HG03432 (cell line): Measurements from ENCODE around the gene INSR.
"Not testable (repeated sequence)": the region's sequence is repeated elsewhere in the genome, so short reads cannot be mapped to it uniquely, and the experiment has no call there.

Experiments used
- ATAC-seq: cut with Tn5 transposase; IDR thresholded peaks from one replicate; pipeline ENCODE4 v1.9.1; 2021; ENCODE audit warnings: mild to moderate bottlenecking, moderate library complexity; ENCODE audit not compliant: unreplicated experiment

INSR gene

DNA sequence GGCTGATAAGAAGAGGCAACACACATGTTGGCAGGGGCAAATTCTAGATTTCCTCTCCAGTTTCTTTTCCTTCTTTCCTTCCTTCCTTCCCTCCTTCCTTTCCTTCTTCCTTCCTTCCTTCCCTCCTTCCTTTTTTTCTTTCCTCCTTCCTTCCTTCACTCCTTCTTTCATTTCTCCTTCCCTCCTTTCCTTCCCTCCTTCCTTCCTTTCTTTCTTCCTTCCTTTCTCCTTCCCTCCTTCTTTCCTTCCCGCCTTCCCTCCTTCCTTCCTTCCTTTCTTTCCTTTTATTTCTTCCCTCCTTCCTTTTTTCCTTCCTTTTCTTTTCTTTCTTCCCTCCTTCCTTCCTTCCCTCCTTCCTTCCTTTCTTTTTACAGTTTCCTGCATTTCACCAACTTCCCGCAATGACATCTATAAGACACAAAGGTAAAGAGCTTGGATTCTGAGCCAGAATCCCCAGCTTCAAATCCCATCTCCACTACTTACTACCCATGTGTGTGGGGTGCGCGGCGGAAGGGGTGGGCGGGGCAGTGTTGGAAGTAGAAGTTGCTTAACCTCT, 35.3 kb downstream of the INSR start:
- ATAC-seq = no peak

DNA sequence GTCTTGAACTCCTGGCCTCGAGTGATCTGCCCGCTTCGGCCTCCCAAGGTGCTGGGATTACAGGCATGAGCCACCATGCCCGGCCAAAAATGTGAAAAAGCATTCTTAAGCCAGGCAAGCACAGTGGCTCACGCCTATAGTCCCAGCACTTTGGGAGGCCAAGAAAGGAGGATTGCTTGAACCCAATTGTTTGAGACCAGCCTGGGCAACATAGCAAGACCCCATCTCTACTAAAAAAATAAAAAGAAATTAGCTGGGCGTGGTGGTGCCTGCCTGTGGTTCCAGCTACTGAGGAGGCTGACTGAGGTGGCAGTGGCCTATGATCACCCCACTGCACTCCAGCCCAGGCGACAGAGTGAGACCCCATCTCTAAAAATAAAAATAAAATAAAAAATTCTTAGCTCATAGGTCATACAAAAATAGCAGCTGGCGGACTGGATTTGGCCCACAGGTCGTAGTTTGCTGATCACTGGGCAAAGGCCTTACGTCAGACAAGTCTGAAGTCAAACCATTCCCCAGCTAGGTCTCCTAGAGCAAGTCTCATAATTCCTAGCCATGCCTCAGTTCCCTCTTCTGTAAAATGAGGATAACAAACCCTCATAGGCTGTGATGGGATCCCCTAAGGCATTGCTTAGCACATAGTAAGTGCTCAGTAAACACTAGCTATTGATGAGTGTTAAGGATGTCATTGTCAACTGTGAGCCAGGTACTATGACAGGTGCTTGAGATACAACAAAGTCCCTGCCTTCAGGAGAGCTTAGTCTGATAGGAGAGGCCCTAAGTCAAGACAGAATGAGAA, 36.0 kb downstream of the INSR start:
- no peak for ATAC-seq

GRCh38 chr19:7257148-7258040, 36.8 kb downstream of the INSR start:
- ATAC-seq = no peak

DNA sequence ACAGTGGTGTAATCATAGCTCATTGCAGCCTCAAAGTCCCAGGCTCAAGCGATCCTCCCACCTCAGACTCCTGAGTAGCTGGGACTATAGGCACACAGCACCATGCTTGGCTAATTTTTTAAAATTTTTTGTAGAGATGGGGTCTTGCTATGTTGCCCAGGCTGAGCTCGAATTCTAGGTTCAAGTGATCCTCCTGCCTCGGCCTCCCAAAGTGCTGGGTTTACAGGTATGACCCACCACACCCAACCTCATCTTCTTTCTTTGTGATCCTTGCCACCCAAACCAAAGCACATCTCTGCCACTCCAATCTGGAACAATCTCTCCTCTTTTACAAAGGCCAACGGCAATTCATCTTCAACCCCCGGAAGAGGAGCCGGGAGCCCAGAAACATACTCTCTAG, 38.6 kb downstream of the INSR start:
- no peak for ATAC-seq

- ATAC-seq = no peak
These were observed 39.1 kb downstream of the INSR start for GRCh38 chr19:7255119-7255518.

DNA sequence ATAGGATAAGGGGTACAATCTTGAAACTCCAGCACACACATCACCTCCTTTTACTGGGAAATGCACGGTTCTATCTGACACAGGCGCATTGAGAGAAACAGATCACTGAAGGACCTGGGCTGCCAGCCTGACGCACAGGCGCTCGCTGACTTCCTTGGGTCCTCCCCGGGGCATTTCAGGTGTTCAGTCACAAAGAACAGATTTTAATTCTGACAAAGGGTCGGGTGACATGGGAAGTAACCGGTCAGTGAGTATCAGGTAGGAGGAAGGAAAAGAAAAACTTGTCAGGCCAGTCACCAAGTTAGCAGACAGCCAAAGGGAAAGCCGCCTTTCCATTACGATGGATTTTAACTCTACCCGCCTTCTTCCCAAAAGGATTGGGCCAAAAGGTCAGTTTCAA, 39.6 kb downstream of the INSR start:
- no peak for ATAC-seq

- no peak for ATAC-seq
These were observed 41.9 kb downstream of the INSR start for GRCh38 chr19:7252364-7252763.

DNA sequence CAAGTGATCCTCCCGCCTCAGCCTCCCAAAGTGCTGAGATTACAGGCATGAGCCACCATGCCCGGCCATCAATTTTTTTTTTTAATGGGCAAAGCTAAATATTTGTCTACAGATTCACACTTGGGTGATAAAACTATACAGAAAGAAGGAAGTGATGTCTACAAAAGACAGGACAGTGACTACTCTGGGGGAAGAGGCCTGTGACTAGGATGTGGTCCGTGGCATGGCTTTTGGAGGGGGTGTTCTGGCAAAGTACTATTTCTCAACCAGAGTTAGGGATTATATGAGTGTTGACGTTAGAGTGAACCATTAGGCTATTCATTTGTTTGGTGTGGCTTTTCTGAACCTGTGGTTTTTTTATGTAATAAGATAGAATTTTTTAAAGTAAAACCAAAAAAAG, 42.7 kb downstream of the INSR start:
- no peak for ATAC-seq

DNA sequence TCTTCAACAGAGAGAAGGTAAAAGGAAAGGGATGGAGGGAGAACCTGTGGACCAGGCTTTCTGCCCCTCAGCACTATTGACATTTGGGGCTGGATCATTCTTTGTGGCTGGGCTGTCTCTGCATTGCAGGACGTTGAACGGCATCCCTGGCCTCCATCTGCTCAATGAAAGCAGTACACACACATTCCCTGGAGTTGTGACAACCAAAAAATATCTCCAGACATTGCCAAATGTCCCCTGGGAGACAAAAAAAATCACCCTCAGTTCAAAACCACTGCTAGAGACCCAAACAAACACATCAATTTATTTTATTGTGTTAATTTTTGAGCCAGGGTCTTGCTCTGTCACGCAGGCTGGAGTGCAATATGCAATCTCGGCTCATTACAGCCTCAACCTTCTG, 43.3 kb downstream of the INSR start:
- no peak for ATAC-seq

DNA sequence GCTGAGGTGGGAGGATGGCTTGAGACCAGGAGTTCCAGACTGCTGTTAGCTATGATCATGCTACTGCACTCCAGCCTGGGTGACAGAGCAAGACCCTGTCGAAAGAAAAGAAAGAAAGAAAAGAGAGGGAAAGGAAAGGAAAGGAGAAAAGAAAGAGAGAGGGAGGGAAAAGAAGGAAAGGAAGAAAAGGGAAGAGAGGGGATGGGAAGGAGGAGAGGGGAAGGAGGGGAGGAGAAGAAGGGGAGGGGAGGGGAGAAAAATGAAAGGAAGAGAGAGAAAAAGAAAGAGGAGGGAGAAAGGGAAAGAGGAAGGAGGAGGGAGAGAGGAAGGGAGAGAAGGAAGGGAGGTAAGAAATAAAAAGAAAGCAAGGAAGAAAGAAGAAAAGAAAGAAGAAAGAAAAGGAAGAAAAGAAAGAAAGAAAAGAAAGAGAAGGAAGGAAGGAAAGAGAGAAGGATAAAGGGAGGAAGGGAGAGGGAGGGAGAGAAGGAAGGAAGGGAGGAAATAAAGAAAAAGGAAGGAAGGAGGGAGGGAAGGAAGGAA, 44.1 kb downstream of the INSR start:
- no peak for ATAC-seq

GRCh38 chr19:7247155-7247554, 47.1 kb downstream of the INSR start:
- ATAC-seq = no peak

DNA sequence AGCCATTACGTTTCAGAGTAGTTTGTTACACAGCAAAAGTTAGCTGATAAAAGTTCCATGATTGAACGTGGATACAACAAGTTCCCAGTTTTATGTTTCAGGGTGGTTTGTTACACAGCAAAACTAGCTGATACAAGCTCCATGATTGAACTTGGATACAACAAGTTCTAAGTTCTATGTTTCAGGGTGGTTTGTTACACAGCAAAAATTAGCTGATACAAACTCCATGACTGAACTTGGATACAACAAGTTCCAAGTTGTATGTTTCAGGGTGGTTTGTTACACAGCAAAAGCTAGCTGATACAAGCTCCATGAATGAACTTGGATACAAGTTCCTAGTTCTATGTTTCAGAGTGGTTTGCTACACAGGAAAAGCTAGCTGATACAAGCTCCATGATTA, 47.6 kb downstream of the INSR start:
- no peak for ATAC-seq

DNA sequence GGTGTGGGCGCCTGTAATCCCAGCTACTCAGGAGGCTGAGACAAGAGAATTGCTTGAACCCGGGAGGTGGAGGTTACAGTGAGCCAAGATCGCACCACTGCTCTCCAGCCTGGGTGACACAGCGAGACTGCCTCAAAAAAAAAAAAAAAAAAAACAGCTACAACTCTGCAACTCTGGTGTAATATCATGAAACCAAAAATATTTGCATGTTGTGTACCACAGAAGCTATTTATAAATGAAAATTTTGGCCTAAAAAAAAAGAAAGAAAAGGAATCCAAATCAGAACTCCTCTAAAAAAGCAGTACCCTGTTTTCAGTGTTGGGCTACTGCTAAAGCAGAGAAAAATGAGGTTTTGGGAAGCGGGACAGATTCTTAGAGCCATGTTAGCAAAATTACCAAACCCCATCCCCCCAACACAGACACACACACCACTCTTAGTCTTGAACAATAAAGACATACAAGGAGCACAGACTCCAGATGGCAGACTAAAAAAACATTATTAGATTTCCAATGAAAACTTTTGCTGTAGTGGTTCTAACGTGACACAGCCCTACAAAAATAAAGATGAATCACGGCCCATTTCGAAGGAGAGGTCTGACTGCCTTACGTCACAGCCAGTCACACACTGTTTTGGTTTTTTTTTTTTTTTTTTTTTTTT, 51.5 kb downstream of the INSR start:
- no peak for ATAC-seq

- ATAC-seq = no peak
These were observed 56.2 kb downstream of the INSR start for GRCh38 chr19:7238051-7238450.

- no peak for ATAC-seq
These were observed 58.1 kb downstream of the INSR start for GRCh38 chr19:7236153-7236552.

DNA sequence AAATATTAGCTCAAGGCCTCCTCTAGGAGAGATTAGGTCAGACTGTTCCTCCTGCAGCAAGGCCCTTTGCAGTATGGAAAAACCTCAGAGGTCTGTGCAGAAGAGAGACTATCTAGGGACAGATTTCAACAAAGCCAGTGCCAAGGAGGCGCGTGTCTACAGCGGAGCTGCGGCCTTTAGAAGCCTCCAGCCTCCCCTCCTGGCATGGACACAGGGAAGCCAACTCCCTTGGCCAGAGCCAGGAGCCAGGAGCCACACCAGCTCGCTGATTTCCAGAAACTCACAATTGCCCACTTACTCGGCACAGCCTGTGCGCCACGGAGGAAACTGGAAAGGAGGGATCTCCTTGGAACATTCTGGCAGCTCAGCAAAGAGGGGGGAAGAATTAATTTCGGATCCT, 63.4 kb downstream of the INSR start:
- ATAC-seq = no peak

DNA sequence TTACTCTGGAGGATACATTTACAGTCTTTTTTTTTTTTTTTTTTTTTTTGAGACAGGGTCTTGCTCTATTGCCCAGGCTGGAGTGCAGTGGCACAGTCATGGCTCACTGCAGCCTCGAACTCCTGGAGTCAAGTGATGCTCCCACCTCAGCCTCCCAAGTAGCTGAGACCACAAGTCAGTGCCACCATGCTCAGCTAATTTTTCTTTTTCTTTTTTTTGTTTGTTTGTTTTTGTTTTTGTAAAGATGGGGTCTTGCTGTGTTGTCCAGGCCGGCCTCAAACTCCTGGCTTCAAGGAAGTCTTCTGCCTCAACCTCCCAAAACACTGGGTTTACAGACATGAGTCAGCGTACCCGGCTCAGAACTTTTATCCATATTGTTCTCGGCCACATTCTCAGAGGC, 64.5 kb downstream of the INSR start:
- ATAC-seq = no peak

- no peak for ATAC-seq
These were observed 65.2 kb downstream of the INSR start for GRCh38 chr19:7228935-7229541.

DNA sequence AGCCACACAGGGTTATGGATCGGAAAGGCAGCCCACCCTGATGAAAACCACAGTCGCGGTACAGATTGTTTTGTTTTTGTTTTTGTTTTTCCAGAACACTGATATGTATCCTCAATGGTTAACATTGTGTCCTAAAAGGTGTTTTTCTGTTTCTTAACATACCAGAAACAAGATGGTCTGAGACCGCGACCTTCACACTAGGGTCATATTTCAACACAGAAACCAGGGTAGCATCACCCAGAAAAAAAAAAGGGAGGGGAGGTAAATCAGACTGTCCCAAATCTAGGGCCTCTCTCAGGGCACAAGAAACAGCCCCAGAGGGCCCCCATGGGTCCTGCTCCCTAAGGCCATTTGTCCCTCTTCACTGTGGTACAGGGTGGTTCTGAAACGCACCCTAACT, 66.5 kb downstream of the INSR start:
- ATAC-seq = no peak

DNA sequence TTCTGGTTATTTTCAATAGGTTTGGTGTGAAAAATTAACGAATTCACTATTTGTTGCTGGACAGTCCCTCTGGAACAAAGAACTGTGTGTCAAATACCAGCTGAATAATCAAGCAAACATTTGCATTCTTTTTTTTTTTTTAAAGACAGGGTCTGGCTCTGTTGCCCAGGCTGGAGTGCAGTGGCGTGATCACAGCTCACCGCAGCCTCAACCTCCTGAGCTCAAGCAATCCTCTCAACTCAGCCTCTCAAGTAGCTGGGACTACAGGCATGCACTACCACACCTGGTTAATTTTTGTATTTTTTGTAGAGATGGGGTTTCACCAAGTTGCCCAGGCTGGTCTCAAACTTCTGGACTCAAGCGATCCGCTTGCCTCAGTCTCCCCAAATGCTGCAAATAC, 67.1 kb downstream of the INSR start:
- not testable (repeated sequence) for ATAC-seq

- no peak for ATAC-seq
These were observed 67.5 kb downstream of the INSR start for GRCh38 chr19:7226739-7227138.
